Activated naive CD4-positive, alpha-beta T cell treated with anti-CD3 and anti-CD28 coated beads, Interleukin-2, amount 10 ng/mL, durations not matched to agents 5 hours and 36 hours (primary cell): Measurements from ENCODE around the gene CDH26. TPM values are rescaled to one million over a fixed set of nuclear protein-coding genes. Genes with fewer than 3 reads are reported as not detected.

Experiments
- total RNA-seq, 2 experiments: library from RNA; stranded (reverse); gene quantifications; one replicate each; pipeline ENCODE4 v1.2.3, GENCODE V29; 2021

The CDH26 gene
- 1 to 10 TPM in 1 of 2 experiments, under 1 TPM in 1; 0.58 to 1.0 TPM for total RNA-seq

DNA sequence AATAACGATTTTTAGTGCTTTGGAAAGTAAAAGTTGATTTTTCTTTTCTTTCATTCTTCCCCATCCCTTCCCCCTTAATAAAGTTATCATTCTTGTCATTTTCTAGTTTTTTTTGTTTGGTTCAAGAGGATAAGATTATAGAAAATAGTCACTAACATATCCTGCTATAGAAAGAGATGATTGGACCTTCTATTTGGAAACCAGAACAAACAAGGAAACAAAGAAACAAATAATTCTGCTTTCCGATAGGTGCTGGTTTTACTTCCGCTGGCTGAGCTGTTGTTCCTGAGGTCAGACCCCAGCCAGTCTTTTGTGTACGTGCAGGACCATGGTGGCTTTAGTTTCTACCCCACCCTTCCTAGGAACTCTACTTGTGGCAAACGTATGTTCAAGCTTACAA is at the start of gene CDH26:
Gene CDH26 (plus strand): TSS at position 301 of the 400 bp plus-strand sequence. CDS start 304 bp downstream, outside the sequence.

DNA sequence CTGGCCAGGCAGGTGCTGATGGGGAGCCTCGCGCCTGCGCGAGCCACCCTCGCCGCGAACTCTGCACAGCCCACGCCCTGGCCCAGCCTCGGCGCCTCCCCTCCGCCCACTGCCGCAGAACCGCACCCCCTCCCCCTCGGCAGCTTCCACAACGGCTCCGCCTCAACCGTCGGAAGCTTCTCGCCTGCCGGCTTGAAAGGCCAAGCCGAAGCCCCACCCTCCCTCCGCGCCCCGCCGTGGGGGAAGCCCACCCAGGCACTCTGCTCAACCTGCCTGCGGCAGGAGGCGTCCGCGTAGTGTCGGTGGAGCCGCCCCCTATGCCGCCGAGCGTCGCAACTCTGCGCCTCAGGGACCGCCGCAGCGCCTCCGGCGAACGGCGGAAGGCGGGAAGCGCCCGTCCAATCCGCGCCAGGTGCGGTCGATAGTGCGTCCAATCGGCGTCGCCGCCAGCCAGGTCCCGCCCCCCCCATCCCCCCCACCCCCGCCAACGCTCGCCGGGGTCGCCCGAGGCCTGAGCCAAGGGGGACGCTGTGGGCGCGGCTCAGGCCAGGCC is 24.9 kb upstream of the CDH26 start, which contains the start of gene SYCP2:
Gene SYCP2 (minus strand): TSS at position 342 of the 553 bp plus-strand sequence. CDS start 11,224 bp downstream, outside the sequence.

DNA sequence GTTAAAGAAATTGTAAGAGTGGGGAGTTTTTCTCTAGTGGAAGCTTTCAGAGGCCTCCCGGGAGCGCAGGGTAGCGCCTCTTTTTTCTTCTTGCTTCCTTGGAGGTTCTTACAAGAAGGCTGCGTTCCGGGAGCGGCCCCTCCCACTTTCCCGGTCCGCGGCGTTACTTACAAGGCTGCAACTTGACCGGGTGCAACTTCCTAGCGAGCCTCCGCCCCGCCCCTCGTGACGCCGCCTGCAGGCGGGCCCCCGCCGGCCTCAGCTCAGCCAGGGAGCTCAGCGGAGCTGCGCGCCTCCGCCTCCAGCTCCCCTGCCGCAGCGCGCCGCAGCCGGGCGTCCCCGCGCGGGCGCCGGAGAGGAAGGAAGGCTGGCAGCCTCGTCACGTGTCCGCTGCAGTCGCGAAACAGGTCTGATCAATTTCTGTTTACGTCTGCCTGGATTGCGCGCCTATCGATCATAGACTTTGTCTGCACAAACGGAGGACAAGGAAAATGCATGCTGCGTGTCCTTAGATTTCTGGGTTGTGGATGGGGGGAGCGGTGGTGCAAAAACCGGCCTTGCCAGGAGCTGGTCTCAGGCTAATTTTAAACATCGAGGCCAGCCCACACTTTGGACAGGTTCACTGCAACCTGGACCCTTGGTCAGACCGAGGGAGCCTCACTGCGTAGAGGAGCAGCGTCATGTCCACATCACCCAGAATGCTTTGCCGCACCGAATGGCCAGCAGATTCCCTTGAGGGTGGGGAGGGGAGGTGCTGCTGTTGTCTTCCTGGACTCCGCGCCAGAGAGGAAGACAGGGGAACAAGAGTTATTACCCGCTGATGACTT is 17.9 kb upstream of the CDH26 start, which contains the start of the genes FAM217B and PPP1R3D:
Gene FAM217B (plus strand): TSS at position 261 of the 827 bp plus-strand sequence. CDS start 3,555 bp downstream, outside the sequence.
Gene PPP1R3D (minus strand): TSS at position 177 of the 827 bp plus-strand sequence. CDS start 374 bp downstream, outside the sequence.

Other genes with a start within 250 kb of the CDH26 start
- 1 to 10 TPM; 4.4 to 4.8 TPM for gene SYCP2, start 24.8 kb upstream of the CDH26 start, total RNA-seq
- gene PPP1R3D, start 18.1 kb upstream of the CDH26 start, total RNA-seq = 1 to 10 TPM; 7.7 to 8.1 TPM
- 10 to 100 TPM; 29.7 to 32.1 TPM for gene FAM217B, start 18.0 kb upstream of the CDH26 start, total RNA-seq